SK-N-SH (cell line): ENCODE results near the gene BANF1. TPM values are rescaled to one million over a fixed set of nuclear protein-coding genes. Genes with fewer than 3 reads are reported as not detected.

Source experiments
- CTCF ChIA-PET: fragments of 300-600, 350-600 bp; formaldehyde crosslinking; extraction: SDS; loops from one replicate; lab custom pipeline; 2021; lab: Yijun Ruan, JAX
- POLR2A ChIA-PET: fragments of 350-600 bp; sonication (Branson Sonifier 250); formaldehyde crosslinking; extraction: SDS; loops from one replicate; lab custom pipeline; 2020; ENCODE audit warnings: antibody characterized with exemption, inconsistent platforms; lab: Yijun Ruan, JAX
- DNase-seq: peaks from one replicate; pipeline ENCODE4 v3.0.0; 2012
- H2AFZ ChIP-seq: fragments of 200-600 bp; sonication (generic); 2 replicates; pipeline ENCODE4 v1.8.1; 2016; ENCODE audit warnings: antibody characterized with exemption, mild to moderate bottlenecking, low read depth
- H3F3A ChIP-seq: fragments of 200-600 bp; sonication (generic); replicated peaks from 2 replicates; pipeline ENCODE3; 2016; ENCODE audit warnings: antibody characterized with exemption, mild to moderate bottlenecking; ENCODE audit not compliant: insufficient read depth
- H3K27ac ChIP-seq, 2 experiments: fragments of 200-500 bp in 1 of 2; fragments of 200-600 bp in 1 of 2; sonication (Bioruptor generic) in 1 of 2; sonication (generic), shearing (Covaris generic) in 1 of 2; 2 replicates each; pipeline versions ENCODE4 v1.5.1 to v1.6.1; 2014 to 2016; ENCODE audit warnings: low read depth in 2 of 2, inconsistent platforms in 1 of 2, low read length in 1 of 2, mild to moderate bottlenecking in 1 of 2, mixed read lengths in 1 of 2
- H3K27me3 ChIP-seq: fragments of 200-600 bp; sonication (generic), shearing (Covaris generic); 2 replicates; pipeline ENCODE4 v1.6.1; 2016; ENCODE audit warnings: mixed run types; ENCODE audit not compliant: insufficient read depth
- H3K36me3 ChIP-seq, 2 experiments: fragments of 200-500 bp in 1 of 2; fragments of 200-600 bp in 1 of 2; sonication (Bioruptor generic) in 1 of 2; sonication (generic) in 1 of 2; replicated peaks in 1 of 2; 2 replicates each; pipeline versions ENCODE3 to v1.5.1; 2014 to 2016; ENCODE audit warnings: low read length in 1 of 2, mild to moderate bottlenecking in 1 of 2; ENCODE audit not compliant: insufficient read depth in 2 of 2, control insufficient read depth in 1 of 2
- H3K4me1 ChIP-seq, 2 experiments: fragments of 200-500 bp in 1 of 2; fragments of 200-600 bp in 1 of 2; sonication (Bioruptor generic) in 1 of 2; sonication (generic), shearing (Covaris generic) in 1 of 2; 2 replicates each; pipeline versions ENCODE4 v1.5.1 to v1.6.1; 2014 to 2016; ENCODE audit warnings: low read depth in 1 of 2, low read length in 1 of 2, mixed run types in 1 of 2; ENCODE audit not compliant: insufficient read depth in 2 of 2, control insufficient read depth in 1 of 2
- H3K4me2 ChIP-seq: fragments of 200-600 bp; sonication (generic), shearing (Covaris generic); 2 replicates; pipeline ENCODE4 v1.6.1; 2017; ENCODE audit warnings: mixed run types
- H3K4me3 ChIP-seq, 2 experiments: fragments of 200-500 bp in 1 of 2; fragments of 200-600 bp in 1 of 2; sonication (Bioruptor generic) in 1 of 2; sonication (generic), shearing (Covaris generic) in 1 of 2; 2 replicates each; pipeline versions ENCODE4 v1.5.1 to v1.8.1; 2014 to 2016; ENCODE audit warnings: low read depth in 2 of 2, inconsistent platforms in 1 of 2, low read length in 1 of 2, mild to moderate bottlenecking in 1 of 2, mixed read lengths in 1 of 2, moderate library complexity in 1 of 2
- H3K79me2 ChIP-seq: fragments of 200-600 bp; sonication (generic); 2 replicates; pipeline ENCODE4 v1.8.1; 2017; ENCODE audit warnings: mild to moderate bottlenecking; ENCODE audit not compliant: insufficient read depth
- H3K9ac ChIP-seq: fragments of 200-600 bp; sonication (generic); 2 replicates; pipeline ENCODE4 v1.6.1; 2017; ENCODE audit warnings: mixed run types
- H3K9me2 ChIP-seq: fragments of 200-600 bp; sonication (generic); 2 replicates; pipeline ENCODE4 v1.6.1; 2017; ENCODE audit warnings: mixed run types
- H3K9me3 ChIP-seq: fragments of 200-600 bp; sonication (generic); 2 replicates; pipeline ENCODE4 v1.6.1; 2017; ENCODE audit warnings: mixed run types, mild to moderate bottlenecking, moderate library complexity
- H4K20me1 ChIP-seq: fragments of 200-600 bp; sonication (generic); 2 replicates; pipeline ENCODE4 v1.6.1; 2017; ENCODE audit warnings: mild to moderate bottlenecking, mixed run types; ENCODE audit not compliant: insufficient read depth
- EZH2phosphoT487 ChIP-seq: fragments of 200-600 bp; sonication (generic); IDR thresholded peaks from 2 replicates; pipeline ENCODE4 v1.6.1; 2017; ENCODE audit warnings: low read depth, mixed run types, mild to moderate bottlenecking, antibody characterized with exemption, moderate library complexity, borderline replicate concordance
- FOSL2 ChIP-seq: IDR thresholded peaks from 2 replicates; pipeline ENCODE4 v1.4.0; 2012; ENCODE audit warnings: low read depth, mild to moderate bottlenecking, moderate library complexity, borderline replicate concordance
- GABPA ChIP-seq: IDR thresholded peaks from 2 replicates; pipeline ENCODE4 v1.4.0; 2012; ENCODE audit warnings: low read depth, mild to moderate bottlenecking
- NRF1 ChIP-seq: IDR thresholded peaks from 2 replicates; pipeline ENCODE4 v1.6.1; 2012; ENCODE audit warnings: low read depth, mild to moderate bottlenecking, low read length
- POLR2AphosphoS5 ChIP-seq: IDR thresholded peaks from 2 replicates; pipeline ENCODE4 v1.6.1; 2012; ENCODE audit warnings: low read depth, low read length
- SIN3A ChIP-seq: IDR thresholded peaks from 2 replicates; pipeline ENCODE4 v1.6.1; 2012; ENCODE audit warnings: low read depth, mild to moderate bottlenecking, low read length, moderate library complexity, borderline replicate concordance
- TAF1 ChIP-seq: IDR thresholded peaks from 2 replicates; pipeline ENCODE4 v1.6.1; 2012; ENCODE audit warnings: low read depth, mild to moderate bottlenecking, low read length, moderate library complexity, borderline replicate concordance
- TCF12 ChIP-seq: IDR thresholded peaks from 2 replicates; pipeline ENCODE4 v1.4.0; 2012
- YY1 ChIP-seq: IDR thresholded peaks from 2 replicates; pipeline ENCODE4 v1.4.0; 2012; ENCODE audit warnings: low read depth, mild to moderate bottlenecking
- WGBS: methylation state at CpG from one replicate; pipeline ENCODE4 v1.1.6; 2017; ENCODE audit warnings: low lambda C conversion rate; 5-methylcytosine and 5-hydroxymethylcytosine counted together
- polyA plus RNA-seq, 3 experiments: library from polyadenylated mRNA; depleted of rRNA; stranded (reverse); fragments of >200 nt; gene quantifications; 2 replicates each; pipeline ENCODE4 v1.2.3, GENCODE V29; 2012
- TF ChIP-seq, protein P1 (sequence below): IDR thresholded peaks from 2 replicates; pipeline ENCODE4; 2012
- TF ChIP-seq, protein P2 (sequence below): fragments of 150-350 bp; IDR thresholded peaks from 2 replicates; pipeline ENCODE4 v1.6.1; 2017; ENCODE audit warnings: antibody characterized with exemption, low read length, low read depth, borderline replicate concordance
- TF ChIP-seq, protein P3 (sequence below): IDR thresholded peaks from 2 replicates; pipeline ENCODE4 v1.4.0; 2012; ENCODE audit warnings: low read depth, borderline replicate concordance

BANF1 gene
- polyA plus RNA-seq, 1 of the 3 experiments (the other 2 are of a cell fraction): 382 TPM

DNA sequence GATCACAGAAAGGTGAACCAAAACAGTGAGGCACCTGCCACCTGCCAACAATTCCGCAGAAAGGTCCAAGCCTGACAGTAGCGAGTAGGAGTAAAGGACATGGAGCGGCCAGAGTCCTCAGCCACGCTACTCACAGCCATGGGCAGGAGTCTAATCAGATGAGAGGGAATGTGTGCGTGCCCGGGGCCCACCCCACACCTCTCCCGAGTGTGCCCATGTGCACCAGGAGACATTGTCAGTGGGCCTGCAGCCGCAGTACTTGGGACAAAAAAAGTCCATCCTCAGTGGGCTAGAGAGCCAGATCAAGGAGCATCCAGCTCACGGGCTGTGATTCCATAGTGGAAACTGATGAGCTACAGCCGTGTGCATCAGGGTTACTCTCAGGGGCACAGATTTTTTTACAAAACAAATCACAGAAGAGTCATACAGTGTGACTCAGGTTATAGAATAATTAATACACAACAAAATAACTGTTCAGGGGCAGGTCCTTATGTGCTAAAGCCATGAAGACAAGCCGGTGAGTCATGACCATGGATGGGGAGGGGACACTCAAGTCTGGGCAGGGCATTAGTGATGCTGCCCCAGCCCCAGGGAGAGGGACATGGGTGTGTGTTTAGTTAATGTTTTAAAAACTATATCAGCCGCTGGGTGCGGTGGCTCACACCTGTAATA lies 28.7 kb upstream of the BANF1 start:
- TF ChIP-seq, protein P1, sequence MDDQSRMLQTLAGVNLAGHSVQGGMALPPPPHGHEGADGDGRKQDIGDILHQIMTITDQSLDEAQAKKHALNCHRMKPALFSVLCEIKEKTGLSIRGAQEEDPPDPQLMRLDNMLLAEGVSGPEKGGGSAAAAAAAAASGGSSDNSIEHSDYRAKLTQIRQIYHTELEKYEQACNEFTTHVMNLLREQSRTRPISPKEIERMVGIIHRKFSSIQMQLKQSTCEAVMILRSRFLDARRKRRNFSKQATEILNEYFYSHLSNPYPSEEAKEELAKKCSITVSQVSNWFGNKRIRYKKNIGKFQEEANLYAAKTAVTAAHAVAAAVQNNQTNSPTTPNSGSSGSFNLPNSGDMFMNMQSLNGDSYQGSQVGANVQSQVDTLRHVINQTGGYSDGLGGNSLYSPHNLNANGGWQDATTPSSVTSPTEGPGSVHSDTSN: no peak
- TF ChIP-seq, protein P2, sequence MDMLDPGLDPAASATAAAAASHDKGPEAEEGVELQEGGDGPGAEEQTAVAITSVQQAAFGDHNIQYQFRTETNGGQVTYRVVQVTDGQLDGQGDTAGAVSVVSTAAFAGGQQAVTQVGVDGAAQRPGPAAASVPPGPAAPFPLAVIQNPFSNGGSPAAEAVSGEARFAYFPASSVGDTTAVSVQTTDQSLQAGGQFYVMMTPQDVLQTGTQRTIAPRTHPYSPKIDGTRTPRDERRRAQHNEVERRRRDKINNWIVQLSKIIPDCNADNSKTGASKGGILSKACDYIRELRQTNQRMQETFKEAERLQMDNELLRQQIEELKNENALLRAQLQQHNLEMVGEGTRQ: no peak
- no peak for TF ChIP-seq GABPA
- TF ChIP-seq FOSL2: peak; percentile 28; the same call in 1 of the 2 replicates
- TF ChIP-seq YY1: no peak
- no peaks in the 10 kb centered on the region for H3K79me2 ChIP-seq
- no peaks in the 10 kb centered on the region for H3K9me2 ChIP-seq
- DNase-seq: no peak
- no peaks in the 10 kb centered on the region for H3K4me1 ChIP-seq
- H3K9ac ChIP-seq: no peak overlapping the region
- no peaks in the 10 kb centered on the region for H3K27me3 ChIP-seq
- H3K4me3 ChIP-seq: no peak overlapping the region
- H2AFZ ChIP-seq: no peak overlapping the region
- H3K36me3 ChIP-seq: peaks cover 27 to 49% of the 10 kb centered on the region in 2 experiments
- no peak overlapping the region for H3K27ac ChIP-seq
- CTCF ChIA-PET: interaction anchor here (1.3 to 1.4 kb wide), 2 partner anchors 12 to 89 kb away, joined by 3 read pairs; no protein-coding TSS in a partner anchor
- WGBS: 94% methylated on average over 13 of the region's 13 CpGs
- POLR2A ChIA-PET: no interaction called here
- no peaks in the 10 kb centered on the region for H3K9me3 ChIP-seq
- H3F3A ChIP-seq: peaks cover 9% of the 10 kb centered on the region
- no peak overlapping the region for H3K4me2 ChIP-seq
- no peaks in the 10 kb centered on the region for H4K20me1 ChIP-seq

DNA sequence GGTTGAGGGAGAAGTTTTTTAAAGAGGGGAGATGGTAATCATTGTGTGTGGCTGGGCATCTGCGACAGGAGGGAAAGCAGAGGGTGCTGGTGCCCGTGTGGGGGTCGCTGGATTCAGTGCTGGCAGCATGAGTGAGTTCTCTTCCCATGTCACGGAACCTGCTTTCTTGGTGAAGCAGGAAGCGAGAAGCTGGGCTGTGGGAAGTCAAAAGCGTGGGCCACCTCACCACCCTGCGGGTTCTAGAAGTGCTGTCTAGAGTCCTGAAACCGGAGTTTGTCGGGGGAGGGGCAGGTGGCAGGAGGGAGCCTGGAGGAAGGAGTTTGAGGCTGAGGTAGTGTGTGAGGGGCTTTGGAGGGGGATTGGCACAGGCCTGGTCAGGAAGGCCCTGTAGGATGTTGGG lies 26.5 kb upstream of the BANF1 start:
- Histone ChIP-seq H3K9ac (no peak overlapping the region), H2AFZ (no peak overlapping the region), H3K4me2 (no peak overlapping the region), H3K9me2 (no peaks in the 10 kb centered on the region), H3K4me3 (no peak overlapping the region), H3K27ac (no peak overlapping the region), H3K79me2 (no peaks in the 10 kb centered on the region), H3K36me3 (peaks cover 14 to 45% of the 10 kb centered on the region in 2 experiments), H3K9me3 (no peaks in the 10 kb centered on the region), H4K20me1 (no peaks in the 10 kb centered on the region), H3K4me1 (no peaks in the 10 kb centered on the region), H3F3A (peaks cover 17% of the 10 kb centered on the region), H3K27me3 (no peaks in the 10 kb centered on the region)
- ChIA-PET CTCF (interaction anchor here (0.6 to 1.4 kb wide), 3 partner anchors 91 to 270 kb away, joined by 3 to 5 read pairs (median 3); no protein-coding TSS in a partner anchor), POLR2A (no interaction called here)
- no peak for TF ChIP-seq POLR2AphosphoS5
- TF ChIP-seq, protein P3, sequence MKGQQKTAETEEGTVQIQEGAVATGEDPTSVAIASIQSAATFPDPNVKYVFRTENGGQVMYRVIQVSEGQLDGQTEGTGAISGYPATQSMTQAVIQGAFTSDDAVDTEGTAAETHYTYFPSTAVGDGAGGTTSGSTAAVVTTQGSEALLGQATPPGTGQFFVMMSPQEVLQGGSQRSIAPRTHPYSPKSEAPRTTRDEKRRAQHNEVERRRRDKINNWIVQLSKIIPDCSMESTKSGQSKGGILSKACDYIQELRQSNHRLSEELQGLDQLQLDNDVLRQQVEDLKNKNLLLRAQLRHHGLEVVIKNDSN: no peak
- TF ChIP-seq TCF12: no peak
- TF ChIP-seq SIN3A: no peak
- no peak for TF ChIP-seq NRF1
- TF ChIP-seq EZH2phosphoT487: no peak
- no peak for TF ChIP-seq TAF1
- WGBS: 97% methylated on average over 9 of the region's 9 CpGs
- peak; percentile 17 for DNase-seq
